Measurements from ENCODE around the gene CLSTN2. TPM values are rescaled to one million over a fixed set of nuclear protein-coding genes. Genes with fewer than 3 reads are reported as not detected.

Gene CLSTN2
- polyA plus RNA-seq, 3 donors = not detected

- Histone ChIP-seq H3K4me2 (replicated peaks; ENCODE audit: extremely low read depth, low read length, poor library complexity, severe bottlenecking) (no peak overlapping the region), H3K79me2 (ENCODE audit: insufficient read depth, low read length) (no peaks in the 10 kb centered on the region), H3K27me3 (ENCODE audit: control insufficient read depth in 2 of 2, insufficient read depth in 2 of 2, low read length in 2 of 2) (no peaks in the 10 kb centered on the region), H4K20me1 (ENCODE audit: insufficient read depth, low read length) (no peaks in the 10 kb centered on the region), H3K36me3 (replicated peaks in 1 of 2; ENCODE audit: control insufficient read depth in 1 of 2, insufficient read depth in 2 of 2, low read length in 2 of 2) (no peaks in the 10 kb centered on the region), H2AFZ (ENCODE audit: insufficient read depth, low read depth, low read length, poor library complexity, severe bottlenecking) (no peak overlapping the region), H3K9ac (ENCODE audit: insufficient read depth, low read length, poor library complexity, severe bottlenecking) (no peak overlapping the region), H3K4me1 (ENCODE audit: control insufficient read depth in 1 of 2, insufficient read depth in 2 of 2, low read length in 2 of 2) (no peaks in the 10 kb centered on the region), H3K27ac (ENCODE audit: low read depth in 1 of 2, low read length in 2 of 2) (no peak overlapping the region), H3K9me3 (replicated peaks in 1 of 2; ENCODE audit: control insufficient read depth in 1 of 2, insufficient read depth in 1 of 2, low read length in 2 of 2) (no peaks in the 10 kb centered on the region), H3K4me3 (replicated peaks in 1 of 3; ENCODE audit: low read depth in 2 of 3, low read length in 3 of 3) (no peak overlapping the region)
- no peaks in the 10 kb centered on the region for H3K36me3 Mint-ChIP-seq
- no peak overlapping the region for H3K27ac Mint-ChIP-seq
- peaks cover 0 to 8% (median 3%) of the 10 kb centered on the region in 7 donors for H3K9me3 Mint-ChIP-seq
- intact Hi-C loops (cut with micrococcal nuclease) = no loop called here
- TF ChIP-seq CTCF (IDR thresholded peaks at IDR 0.05) = no peak
- no peaks in the 10 kb centered on the region for H3K4me1 Mint-ChIP-seq
- H3K27me3 Mint-ChIP-seq (ENCODE audit: low read depth in 3 of 3) = peaks cover 0 to 1% (median 1%) of the 10 kb centered on the region in 3 donors
- no peak for DNase-seq
- H3K4me3 Mint-ChIP-seq = no peak overlapping the region
- no CpG with 5 or more reads among the region's 1 CpG for WGBS (ENCODE audit: insufficient coverage)
These were observed 441.3 kb downstream of the CLSTN2 start for GRCh38 chr3:140376136-140376889.

DNA sequence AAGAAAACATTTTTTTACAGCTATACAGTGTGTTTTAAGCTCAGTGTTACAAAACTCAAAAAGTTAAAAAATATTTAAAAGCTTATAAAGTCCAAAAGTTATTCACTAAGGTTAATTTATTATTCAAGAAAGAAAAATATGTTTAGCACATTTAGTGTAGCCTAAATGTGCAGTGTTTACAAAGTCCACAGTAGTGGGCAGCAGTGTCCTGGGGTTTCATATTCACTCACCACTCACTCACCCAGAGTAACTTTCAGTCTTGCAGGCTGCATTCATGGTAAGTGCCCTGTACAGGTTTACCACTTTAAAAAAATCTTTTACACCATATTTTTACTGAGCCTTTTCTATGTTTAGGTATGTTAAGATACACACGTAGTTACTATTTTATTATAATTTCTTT lies 442.7 kb downstream of the CLSTN2 start:
- H3K4me3 Mint-ChIP-seq = no peak overlapping the region
- H3K9me3 Mint-ChIP-seq = peaks cover 0 to 8% (median 2%) of the 10 kb centered on the region in 7 donors
- no peaks in the 10 kb centered on the region for H3K36me3 Mint-ChIP-seq
- intact Hi-C loops (cut with micrococcal nuclease) = no loop called here
- Histone ChIP-seq H3K9ac (ENCODE audit: insufficient read depth, low read length, poor library complexity, severe bottlenecking) (no peak overlapping the region), H3K27ac (ENCODE audit: low read depth in 1 of 2, low read length in 2 of 2) (no peak overlapping the region), H3K9me3 (replicated peaks in 1 of 2; ENCODE audit: control insufficient read depth in 1 of 2, insufficient read depth in 1 of 2, low read length in 2 of 2) (no peaks in the 10 kb centered on the region), H3K4me3 (replicated peaks in 1 of 3; ENCODE audit: low read depth in 2 of 3, low read length in 3 of 3) (no peak overlapping the region), H4K20me1 (ENCODE audit: insufficient read depth, low read length) (no peaks in the 10 kb centered on the region), H2AFZ (ENCODE audit: insufficient read depth, low read depth, low read length, poor library complexity, severe bottlenecking) (no peak overlapping the region), H3K36me3 (replicated peaks in 1 of 2; ENCODE audit: control insufficient read depth in 1 of 2, insufficient read depth in 2 of 2, low read length in 2 of 2) (no peaks in the 10 kb centered on the region), H3K27me3 (ENCODE audit: control insufficient read depth in 2 of 2, insufficient read depth in 2 of 2, low read length in 2 of 2) (no peaks in the 10 kb centered on the region), H3K4me1 (ENCODE audit: control insufficient read depth in 1 of 2, insufficient read depth in 2 of 2, low read length in 2 of 2) (no peaks in the 10 kb centered on the region), H3K4me2 (replicated peaks; ENCODE audit: extremely low read depth, low read length, poor library complexity, severe bottlenecking) (no peak overlapping the region), H3K79me2 (ENCODE audit: insufficient read depth, low read length) (no peaks in the 10 kb centered on the region)
- no CpG with 5 or more reads among the region's 1 CpG for WGBS (ENCODE audit: insufficient coverage)
- H3K27me3 Mint-ChIP-seq (ENCODE audit: low read depth in 3 of 3) = peaks cover 0 to 1% (median 1%) of the 10 kb centered on the region in 3 donors
- no peak for DNase-seq
- no peaks in the 10 kb centered on the region for H3K4me1 Mint-ChIP-seq
- no peak for TF ChIP-seq CTCF (IDR thresholded peaks at IDR 0.05)
- H3K27ac Mint-ChIP-seq = no peak overlapping the region
